Muscle of leg (tissue), 11 donors: ENCODE results near the gene BRK1. TPM values are rescaled to one million over a fixed set of nuclear protein-coding genes. Genes with fewer than 3 reads are reported as not detected.

Source experiments
- DNase-seq: peaks from one replicate; pipeline ENCODE4 v3.0.0; 2013
- H3K27ac ChIP-seq: one replicate; pipeline ENCODE4 v1.5.1; 2013; ENCODE audit warnings: mild to moderate bottlenecking, low read length, control low read depth
- H3K27me3 ChIP-seq: one replicate; pipeline ENCODE4 v1.6.1; 2013; ENCODE audit warnings: low read length; ENCODE audit not compliant: control insufficient read depth, insufficient read depth
- H3K36me3 ChIP-seq: one replicate; pipeline ENCODE4 v1.6.1; 2013; ENCODE audit warnings: low read length; ENCODE audit not compliant: control insufficient read depth, insufficient read depth
- H3K4me1 ChIP-seq: one replicate; pipeline ENCODE4 v1.6.1; 2013; ENCODE audit warnings: low read length; ENCODE audit not compliant: control insufficient read depth, insufficient read depth
- H3K4me3 ChIP-seq: one replicate; pipeline ENCODE4 v1.5.1; 2013; ENCODE audit warnings: low read length, control low read depth
- H3K9me3 ChIP-seq: replicated peaks from 2 replicates; pipeline ENCODE4 v1.6.1; 2013; ENCODE audit warnings: low read depth, low read length; ENCODE audit not compliant: control insufficient read depth
- WGBS: methylation state at CpG from one replicate; pipeline ENCODE4 v1.1.5; 2013; ENCODE audit warnings: missing lambda C conversion rate; ENCODE audit not compliant: insufficient coverage; 5-methylcytosine and 5-hydroxymethylcytosine counted together
- polyA plus RNA-seq, 8 donors: library from polyadenylated mRNA; unstranded; fragments of 120-200 nt; gene quantifications; one replicate each; pipeline versions ENCODE4 v1.2.1 to v1.2.3, GENCODE V29; 2013; ENCODE audit warnings: inconsistent platforms in 1 of 8, low replicate concordance in 1 of 8; ENCODE audit not compliant: insufficient read length in 8 of 8, insufficient read depth in 1 of 8
- total RNA-seq: library from RNA; stranded (reverse); fragments of 120-200 nt; gene quantifications from one replicate; pipeline ENCODE4 v1.2.4, GENCODE V29; 2013

The BRK1 gene
- total and polyA plus RNA-seq, 9 donors: 106 to 174 (median 158) TPM

GRCh38 chr3:10137178-10137577 lies 21.7 kb downstream of the BRK1 start:
- Histone ChIP-seq H3K4me1 (peaks cover 3% of the 10 kb centered on the region), H3K9me3 (no peaks in the 10 kb centered on the region), H3K4me3 (no peak overlapping the region), H3K27ac (no peak overlapping the region), H3K27me3 (no peaks in the 10 kb centered on the region), H3K36me3 (no peaks in the 10 kb centered on the region)
- DNase-seq: no peak
- 93% methylated on average over 2 of the region's 4 CpGs for WGBS

GRCh38 chr3:10140996-10141546 lies 25.6 kb downstream of the BRK1 start:
- H3K36me3 ChIP-seq: peaks cover 9% of the 10 kb centered on the region
- H3K4me1 ChIP-seq: peaks cover 14% of the 10 kb centered on the region
- H3K27me3 ChIP-seq: no peaks in the 10 kb centered on the region
- no peaks in the 10 kb centered on the region for H3K9me3 ChIP-seq
- peak overlapping the region; percentile 82 for H3K4me3 ChIP-seq
- peak overlapping the region; percentile 71 for H3K27ac ChIP-seq
- peak; percentile 15 for DNase-seq
- 85% methylated on average over 14 of the region's 23 CpGs for WGBS

- Histone ChIP-seq H3K4me3 (peak overlapping the region; percentile 82), H3K27me3 (no peaks in the 10 kb centered on the region), H3K27ac (no peak overlapping the region), H3K9me3 (no peaks in the 10 kb centered on the region), H3K4me1 (peaks cover 14% of the 10 kb centered on the region), H3K36me3 (peaks cover 18% of the 10 kb centered on the region)
- DNase-seq: peak; percentile 16
- WGBS: 81% methylated on average over 21 of the region's 29 CpGs
Observed at GRCh38 chr3:10142707-10143560, 27.5 kb downstream of the BRK1 start.

GRCh38 chr3:10145685-10146084 lies 30.2 kb downstream of the BRK1 start:
- no CpG with 5 or more reads among the region's 4 CpGs for WGBS
- Histone ChIP-seq H3K36me3 (peaks cover 29% of the 10 kb centered on the region), H3K27ac (no peak overlapping the region), H3K4me1 (peaks cover 14% of the 10 kb centered on the region), H3K27me3 (no peaks in the 10 kb centered on the region), H3K4me3 (no peak overlapping the region), H3K9me3 (no peaks in the 10 kb centered on the region)
- peak; percentile 50 for DNase-seq

- Histone ChIP-seq H3K9me3 (no peaks in the 10 kb centered on the region), H3K4me3 (no peak overlapping the region), H3K4me1 (no peaks in the 10 kb centered on the region), H3K36me3 (peaks cover 33% of the 10 kb centered on the region), H3K27ac (no peak overlapping the region), H3K27me3 (no peaks in the 10 kb centered on the region)
- DNase-seq: peak; percentile 35
- WGBS: 95% methylated on average over 7 of the region's 8 CpGs
Observed at GRCh38 chr3:10149226-10149625, 33.8 kb downstream of the BRK1 start.

GRCh38 chr3:10150987-10151386 lies 35.5 kb downstream of the BRK1 start:
- Histone ChIP-seq H3K36me3 (peaks cover 31% of the 10 kb centered on the region), H3K4me1 (no peaks in the 10 kb centered on the region), H3K9me3 (no peaks in the 10 kb centered on the region), H3K27ac (no peak overlapping the region), H3K27me3 (no peaks in the 10 kb centered on the region), H3K4me3 (no peak overlapping the region)
- 100% methylated on average over 1 of the region's 6 CpGs for WGBS
- DNase-seq: no peak

GRCh38 chr3:10154335-10155122 lies 39.1 kb downstream of the BRK1 start:
- H3K9me3 ChIP-seq: no peaks in the 10 kb centered on the region
- no peak overlapping the region for H3K27ac ChIP-seq
- no peak for DNase-seq
- peaks cover 21% of the 10 kb centered on the region for H3K36me3 ChIP-seq
- 88% methylated on average over 3 of the region's 14 CpGs for WGBS
- H3K27me3 ChIP-seq: no peaks in the 10 kb centered on the region
- H3K4me1 ChIP-seq: peaks cover 4% of the 10 kb centered on the region
- H3K4me3 ChIP-seq: no peak overlapping the region

GRCh38 chr3:10155123-10155472 lies 39.6 kb downstream of the BRK1 start:
- peaks cover 17% of the 10 kb centered on the region for H3K36me3 ChIP-seq
- DNase-seq: no peak
- no peak overlapping the region for H3K4me3 ChIP-seq
- peaks cover 4% of the 10 kb centered on the region for H3K4me1 ChIP-seq
- no peaks in the 10 kb centered on the region for H3K9me3 ChIP-seq
- H3K27ac ChIP-seq: no peak overlapping the region
- H3K27me3 ChIP-seq: no peaks in the 10 kb centered on the region
- no CpG with 5 or more reads among the region's 4 CpGs for WGBS

- no peak for DNase-seq
- WGBS: no CpG with 5 or more reads among the region's 4 CpGs
- H3K4me3 ChIP-seq: no peak overlapping the region
Observed at GRCh38 chr3:10155658-10156057, 40.2 kb downstream of the BRK1 start.

GRCh38 chr3:10157031-10157430 lies 41.6 kb downstream of the BRK1 start:
- WGBS: no CpG with 5 or more reads among the region's 4 CpGs
- peak; percentile 88 for DNase-seq
- H3K4me3 ChIP-seq: no peak overlapping the region
- no peaks in the 10 kb centered on the region for H3K27me3 ChIP-seq
- peaks cover 6% of the 10 kb centered on the region for H3K36me3 ChIP-seq
- no peak overlapping the region for H3K27ac ChIP-seq
- peaks cover 6% of the 10 kb centered on the region for H3K4me1 ChIP-seq
- no peaks in the 10 kb centered on the region for H3K9me3 ChIP-seq

More at GRCh38 chr3:10155658-10156057, 40.2 kb downstream of the BRK1 start:
- H3K27ac ChIP-seq: no peak overlapping the region
- peaks cover 5% of the 10 kb centered on the region for H3K4me1 ChIP-seq
- no peaks in the 10 kb centered on the region for H3K27me3 ChIP-seq
- no peaks in the 10 kb centered on the region for H3K9me3 ChIP-seq
- peaks cover 12% of the 10 kb centered on the region for H3K36me3 ChIP-seq
